HepG2 (cell line): ENCODE measurements around the gene MXRA8. TPM values are rescaled to one million over a fixed set of nuclear protein-coding genes. Genes with fewer than 3 reads are reported as not detected.

Experiments
- MYC ChIP-seq: sonication (generic); formaldehyde crosslinking; IDR thresholded peaks from 2 replicates; pipeline ENCODE4 v1.9.0; 2021; ENCODE audit warnings: missing genetic modification reagents, borderline replicate concordance
- NFKBIZ ChIP-seq: IDR thresholded peaks from 2 replicates; pipeline ENCODE4 v1.6.1; 2018; ENCODE audit warnings: missing genetic modification reagents, missing compliant biosample characterization
- ONECUT2 ChIP-seq: sonication (generic); formaldehyde crosslinking; IDR thresholded peaks from 2 replicates; pipeline ENCODE4 v1.4.0; 2020; ENCODE audit warnings: missing genetic modification reagents
- RFX1 ChIP-seq: fragments of 450-650 bp; IDR thresholded peaks from 2 replicates; pipeline ENCODE4 v1.6.1; 2017
- RXRA ChIP-seq: sonication (generic); formaldehyde crosslinking; IDR thresholded peaks from 2 replicates; pipeline ENCODE4 v1.5.1; 2020; ENCODE audit warnings: missing genetic modification reagents
- ZNF563 ChIP-seq: sonication (generic); formaldehyde crosslinking; IDR thresholded peaks from 2 replicates; pipeline ENCODE4 v1.8.0; 2022; ENCODE audit warnings: mild to moderate bottlenecking, moderate library complexity, missing genetic modification reagents
- ZNF670 ChIP-seq: sonication (generic); formaldehyde crosslinking; IDR thresholded peaks from 2 replicates; pipeline ENCODE4 v1.8.0; 2022; ENCODE audit warnings: mild to moderate bottlenecking, missing genetic modification reagents, borderline replicate concordance
- ZSCAN31 ChIP-seq: sonication (generic); formaldehyde crosslinking; IDR thresholded peaks from 2 replicates; pipeline ENCODE4 v1.5.0; 2020; ENCODE audit warnings: low read depth, mild to moderate bottlenecking, missing genetic modification reagents
- polyA plus RNA-seq, 8 experiments: library from polyadenylated mRNA; depleted of rRNA in 3 of 8; stranded (reverse) in 7 of 8; unstranded in 1 of 8; fragments of >200 nt; fragmentation: Illumina TruSeq in 4 of 8; extraction: Trizol in 4 of 8; gene quantifications; 2 replicates each; pipeline versions ENCODE4 v1.2.1 to v1.2.3, GENCODE V29; 2011 to 2016; ENCODE audit warnings: low read depth in 4 of 8, missing spikeins in 1 of 8, mixed read lengths in 1 of 8; ENCODE audit not compliant: insufficient read depth in 1 of 8
- total RNA-seq, 5 experiments: library from RNA; depleted of rRNA; stranded (reverse); fragments of >200 nt; fragmentation: Illumina TruSeq; extraction: Trizol; gene quantifications; 2 replicates each; pipeline ENCODE4 v1.2.3, GENCODE V29; 2016; ENCODE audit warnings: low read depth in 1 of 5
- TF ChIP-seq, protein P1 (sequence below): sonication (generic); formaldehyde crosslinking; IDR thresholded peaks from 2 replicates; pipeline ENCODE4 v1.4.0; 2020; ENCODE audit warnings: mild to moderate bottlenecking, low read depth, missing genetic modification reagents
- TF ChIP-seq, protein P2 (sequence below): sonication (generic); formaldehyde crosslinking; IDR thresholded peaks from 2 replicates; pipeline ENCODE4 v1.8.1; 2023; ENCODE audit warnings: mild to moderate bottlenecking, missing genetic modification reagents, borderline replicate concordance
- TF ChIP-seq, protein P3 (sequence below): sonication (generic); formaldehyde crosslinking; IDR thresholded peaks from 2 replicates; pipeline ENCODE4 v1.8.1; 2022; ENCODE audit warnings: low read depth, mild to moderate bottlenecking, missing genetic modification reagents
- TF ChIP-seq, protein P4 (sequence below): sonication (generic); formaldehyde crosslinking; IDR thresholded peaks from 2 replicates; pipeline ENCODE4 v1.8.0; 2022; ENCODE audit warnings: missing genetic modification reagents, mild to moderate bottlenecking, borderline replicate concordance
- TF ChIP-seq, protein P5 (sequence below), 2 experiments: fragments of 450-650 bp in 1 of 2; sonication (generic) in 1 of 2; formaldehyde crosslinking in 1 of 2; IDR thresholded peaks; 2 replicates each; pipeline versions ENCODE4 v1.6.1 to v1.8.0; 2016 to 2022; ENCODE audit warnings: antibody characterized with exemption in 1 of 2, mild to moderate bottlenecking in 1 of 2, missing genetic modification reagents in 1 of 2

Gene MXRA8
- total and polyA plus RNA-seq, 2 of the 13 experiments (the other 11 are each of a cell fraction or from before 2014, with no cell fraction given): 19.8 to 44.8 TPM

DNA sequence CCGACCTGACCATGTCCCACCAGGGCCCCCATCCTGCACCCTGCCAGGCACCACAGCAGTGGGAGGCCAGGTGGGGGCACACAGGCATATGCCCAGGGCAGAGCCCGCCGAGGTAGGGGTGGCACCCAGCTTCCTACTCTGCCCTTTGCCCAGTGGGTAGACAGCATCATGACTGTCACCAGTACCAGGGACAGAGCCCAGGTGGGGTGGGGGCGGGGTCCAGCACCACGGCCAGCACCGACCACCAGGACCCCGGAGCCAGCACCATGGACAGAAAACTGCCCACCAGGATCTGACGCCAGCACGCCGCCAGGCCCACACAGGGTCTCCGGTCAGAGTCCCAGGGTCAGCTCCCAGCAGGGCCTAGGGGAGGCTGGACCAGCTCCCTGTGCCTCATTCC, 23.5 kb downstream of the MXRA8 start (continued):
- TF ChIP-seq ZNF563 (CRISPR knock-in tag): peak; percentile 74
- TF ChIP-seq, protein P1, sequence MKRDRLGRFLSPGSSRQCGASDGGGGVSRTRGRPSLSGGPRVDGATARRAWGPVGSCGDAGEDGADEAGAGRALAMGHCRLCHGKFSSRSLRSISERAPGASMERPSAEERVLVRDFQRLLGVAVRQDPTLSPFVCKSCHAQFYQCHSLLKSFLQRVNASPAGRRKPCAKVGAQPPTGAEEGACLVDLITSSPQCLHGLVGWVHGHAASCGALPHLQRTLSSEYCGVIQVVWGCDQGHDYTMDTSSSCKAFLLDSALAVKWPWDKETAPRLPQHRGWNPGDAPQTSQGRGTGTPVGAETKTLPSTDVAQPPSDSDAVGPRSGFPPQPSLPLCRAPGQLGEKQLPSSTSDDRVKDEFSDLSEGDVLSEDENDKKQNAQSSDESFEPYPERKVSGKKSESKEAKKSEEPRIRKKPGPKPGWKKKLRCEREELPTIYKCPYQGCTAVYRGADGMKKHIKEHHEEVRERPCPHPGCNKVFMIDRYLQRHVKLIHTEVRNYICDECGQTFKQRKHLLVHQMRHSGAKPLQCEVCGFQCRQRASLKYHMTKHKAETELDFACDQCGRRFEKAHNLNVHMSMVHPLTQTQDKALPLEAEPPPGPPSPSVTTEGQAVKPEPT (CRISPR knock-in tag): no peak
- TF ChIP-seq NFKBIZ: peak; percentile 52; the same call in 1 of the 2 replicates
- TF ChIP-seq, protein P2, sequence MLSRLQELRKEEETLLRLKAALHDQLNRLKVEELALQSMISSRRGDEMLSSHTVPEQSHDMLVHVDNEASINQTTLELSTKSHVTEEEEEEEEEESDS (CRISPR knock-in tag): peak; percentile 36; the same call in 1 of the 2 replicates
- TF ChIP-seq RXRA (CRISPR knock-in tag): peak; percentile 35; the same call in 1 of the 2 replicates
- no peak for TF ChIP-seq ONECUT2
- TF ChIP-seq ZNF670 (CRISPR knock-in tag): 0 out of 2 replicates have a peak, but pooled peaks have one; percentile 37
- TF ChIP-seq, protein P3, sequence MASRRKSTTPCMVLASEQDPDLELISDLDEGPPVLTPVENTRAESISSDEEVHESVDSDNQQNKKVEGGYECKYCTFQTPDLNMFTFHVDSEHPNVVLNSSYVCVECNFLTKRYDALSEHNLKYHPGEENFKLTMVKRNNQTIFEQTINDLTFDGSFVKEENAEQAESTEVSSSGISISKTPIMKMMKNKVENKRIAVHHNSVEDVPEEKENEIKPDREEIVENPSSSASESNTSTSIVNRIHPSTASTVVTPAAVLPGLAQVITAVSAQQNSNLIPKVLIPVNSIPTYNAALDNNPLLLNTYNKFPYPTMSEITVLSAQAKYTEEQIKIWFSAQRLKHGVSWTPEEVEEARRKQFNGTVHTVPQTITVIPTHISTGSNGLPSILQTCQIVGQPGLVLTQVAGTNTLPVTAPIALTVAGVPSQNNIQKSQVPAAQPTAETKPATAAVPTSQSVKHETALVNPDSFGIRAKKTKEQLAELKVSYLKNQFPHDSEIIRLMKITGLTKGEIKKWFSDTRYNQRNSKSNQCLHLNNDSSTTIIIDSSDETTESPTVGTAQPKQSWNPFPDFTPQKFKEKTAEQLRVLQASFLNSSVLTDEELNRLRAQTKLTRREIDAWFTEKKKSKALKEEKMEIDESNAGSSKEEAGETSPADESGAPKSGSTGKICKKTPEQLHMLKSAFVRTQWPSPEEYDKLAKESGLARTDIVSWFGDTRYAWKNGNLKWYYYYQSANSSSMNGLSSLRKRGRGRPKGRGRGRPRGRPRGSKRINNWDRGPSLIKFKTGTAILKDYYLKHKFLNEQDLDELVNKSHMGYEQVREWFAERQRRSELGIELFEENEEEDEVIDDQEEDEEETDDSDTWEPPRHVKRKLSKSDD (CRISPR knock-in tag): 0 out of 2 replicates have a peak, but pooled peaks have one; percentile 43
- TF ChIP-seq MYC (CRISPR knock-in tag): peak; percentile 36; the same call in 1 of the 2 replicates
- TF ChIP-seq ZSCAN31: peak; percentile 73
- no peak for TF ChIP-seq RFX1
- TF ChIP-seq, protein P4, sequence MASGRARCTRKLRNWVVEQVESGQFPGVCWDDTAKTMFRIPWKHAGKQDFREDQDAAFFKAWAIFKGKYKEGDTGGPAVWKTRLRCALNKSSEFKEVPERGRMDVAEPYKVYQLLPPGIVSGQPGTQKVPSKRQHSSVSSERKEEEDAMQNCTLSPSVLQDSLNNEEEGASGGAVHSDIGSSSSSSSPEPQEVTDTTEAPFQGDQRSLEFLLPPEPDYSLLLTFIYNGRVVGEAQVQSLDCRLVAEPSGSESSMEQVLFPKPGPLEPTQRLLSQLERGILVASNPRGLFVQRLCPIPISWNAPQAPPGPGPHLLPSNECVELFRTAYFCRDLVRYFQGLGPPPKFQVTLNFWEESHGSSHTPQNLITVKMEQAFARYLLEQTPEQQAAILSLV (CRISPR knock-in tag): peak; percentile 49; the same call in 1 of the 2 replicates
- TF ChIP-seq, protein P5, sequence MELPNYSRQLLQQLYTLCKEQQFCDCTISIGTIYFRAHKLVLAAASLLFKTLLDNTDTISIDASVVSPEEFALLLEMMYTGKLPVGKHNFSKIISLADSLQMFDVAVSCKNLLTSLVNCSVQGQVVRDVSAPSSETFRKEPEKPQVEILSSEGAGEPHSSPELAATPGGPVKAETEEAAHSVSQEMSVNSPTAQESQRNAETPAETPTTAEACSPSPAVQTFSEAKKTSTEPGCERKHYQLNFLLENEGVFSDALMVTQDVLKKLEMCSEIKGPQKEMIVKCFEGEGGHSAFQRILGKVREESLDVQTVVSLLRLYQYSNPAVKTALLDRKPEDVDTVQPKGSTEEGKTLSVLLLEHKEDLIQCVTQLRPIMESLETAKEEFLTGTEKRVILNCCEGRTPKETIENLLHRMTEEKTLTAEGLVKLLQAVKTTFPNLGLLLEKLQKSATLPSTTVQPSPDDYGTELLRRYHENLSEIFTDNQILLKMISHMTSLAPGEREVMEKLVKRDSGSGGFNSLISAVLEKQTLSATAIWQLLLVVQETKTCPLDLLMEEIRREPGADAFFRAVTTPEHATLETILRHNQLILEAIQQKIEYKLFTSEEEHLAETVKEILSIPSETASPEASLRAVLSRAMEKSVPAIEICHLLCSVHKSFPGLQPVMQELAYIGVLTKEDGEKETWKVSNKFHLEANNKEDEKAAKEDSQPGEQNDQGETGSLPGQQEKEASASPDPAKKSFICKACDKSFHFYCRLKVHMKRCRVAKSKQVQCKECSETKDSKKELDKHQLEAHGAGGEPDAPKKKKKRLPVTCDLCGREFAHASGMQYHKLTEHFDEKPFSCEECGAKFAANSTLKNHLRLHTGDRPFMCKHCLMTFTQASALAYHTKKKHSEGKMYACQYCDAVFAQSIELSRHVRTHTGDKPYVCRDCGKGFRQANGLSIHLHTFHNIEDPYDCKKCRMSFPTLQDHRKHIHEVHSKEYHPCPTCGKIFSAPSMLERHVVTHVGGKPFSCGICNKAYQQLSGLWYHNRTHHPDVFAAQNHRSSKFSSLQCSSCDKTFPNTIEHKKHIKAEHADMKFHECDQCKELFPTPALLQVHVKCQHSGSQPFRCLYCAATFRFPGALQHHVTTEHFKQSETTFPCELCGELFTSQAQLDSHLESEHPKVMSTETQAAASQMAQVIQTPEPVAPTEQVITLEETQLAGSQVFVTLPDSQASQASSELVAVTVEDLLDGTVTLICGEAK (IDR thresholded peaks at IDR 0.05): no peak
- TF ChIP-seq, protein P5 (CRISPR knock-in tag; IDR thresholded peaks at IDR 0.05): peak; percentile 72
